CD4-positive, alpha-beta T cell (primary cell): ENCODE results near the gene ARHGEF2. TPM values are rescaled to one million over a fixed set of nuclear protein-coding genes. Genes with fewer than 3 reads are reported as not detected.

Source experiments
- ATAC-seq: fragments of 200-7000 bp; cut with Tn5 transposase; one replicate; pipeline ENCODE4 v1.10.0; 2022; ENCODE audit warnings: mild to moderate bottlenecking; ENCODE audit not compliant: poor library complexity
- CTCF ChIA-PET: fragments of 350-600 bp; sonication (Branson Sonifier 250); formaldehyde crosslinking; loops from one replicate; lab custom pipeline; 2021; ENCODE audit warnings: antibody characterized with exemption, inconsistent platforms; lab: Charles Lee
- POLR2A ChIA-PET: fragments of 350-600 bp; sonication (Branson Sonifier 250); formaldehyde crosslinking; loops from one replicate; lab custom pipeline; 2021; ENCODE audit warnings: antibody characterized with exemption, inconsistent platforms; lab: Charles Lee
- DNase-seq, 14 experiments: peaks; one replicate each; pipeline ENCODE4 v3.0.0-alpha.2; 2013 to 2020; ENCODE audit warnings: mixed read lengths in 2 of 14
- H3K27ac ChIP-seq, 2 donors: one replicate each; pipeline versions ENCODE4 v1.5.1 to v1.7.0; 2013; ENCODE audit warnings: low read length in 2 of 2, low read depth in 1 of 2, mild to moderate bottlenecking in 1 of 2
- H3K27me3 ChIP-seq, 2 experiments: 1 replicate in 1 of 2; 2 replicates in 1 of 2; pipeline versions ENCODE4 v1.6.1 to v1.7.0; 2013; ENCODE audit warnings: low read length in 2 of 2, control low read depth in 1 of 2, mild to moderate bottlenecking in 1 of 2, moderate library complexity in 1 of 2; ENCODE audit not compliant: insufficient read depth in 2 of 2, control insufficient read depth in 1 of 2
- H3K36me3 ChIP-seq: one replicate; pipeline ENCODE4 v1.6.1; 2013; ENCODE audit warnings: low read length, control low read depth; ENCODE audit not compliant: insufficient read depth
- H3K4me1 ChIP-seq: one replicate; pipeline ENCODE4 v1.6.1; 2013; ENCODE audit warnings: low read length, control low read depth; ENCODE audit not compliant: insufficient read depth
- H3K4me3 ChIP-seq: one replicate; pipeline ENCODE4 v1.5.1; 2013; ENCODE audit warnings: mild to moderate bottlenecking, low read length, moderate library complexity
- H3K9me3 ChIP-seq, 2 experiments: 1 replicate in 1 of 2; 2 replicates in 1 of 2; pipeline versions ENCODE4 v1.6.1 to v1.7.0; 2013; ENCODE audit warnings: low read length in 2 of 2, mild to moderate bottlenecking in 2 of 2, control low read depth in 1 of 2, moderate library complexity in 1 of 2; ENCODE audit not compliant: control insufficient read depth in 1 of 2, insufficient read depth in 1 of 2
- H3K27ac Mint-ChIP-seq: one replicate; pipeline ENCODE4 v1.8.0; 2020; ENCODE audit warnings: mixed read lengths
- H3K27me3 Mint-ChIP-seq: one replicate; pipeline ENCODE4 v1.8.0; 2021; ENCODE audit warnings: mixed read lengths
- H3K36me3 Mint-ChIP-seq: one replicate; pipeline ENCODE4 v1.8.0; 2021; ENCODE audit warnings: low read depth, mixed read lengths
- H3K4me1 Mint-ChIP-seq: one replicate; pipeline ENCODE4 v1.8.0; 2021; ENCODE audit warnings: low read depth, mixed read lengths
- H3K4me3 Mint-ChIP-seq: one replicate; pipeline ENCODE4 v1.8.0; 2020; ENCODE audit warnings: mild to moderate bottlenecking, mixed read lengths
- H3K9me3 Mint-ChIP-seq: one replicate; pipeline ENCODE4 v1.8.0; 2020; ENCODE audit warnings: mixed read lengths
- intact Hi-C, 2 experiments: fragments of 100-400 bp; cut with DNase I in 1 of 2; cut with micrococcal nuclease in 1 of 2; formaldehyde crosslinking; loops; one replicate each; pipeline versions ENCODE4 v1.15.1 to v1.9.0; 2023 to 2025; cut with DNase I, micrococcal nuclease
- total RNA-seq, 174 experiments: library from RNA in 2 of 174; stranded (reverse) in 2 of 174; gene quantifications; one replicate each; pipeline ENCODE4 v1.2.3 and lab custom pipeline; 2021 to 2026
- TF ChIP-seq, protein P1 (sequence below): fragments of 200-600 bp; IDR thresholded peaks from one replicate; pipeline ENCODE4 v1.8.0; 2022; ENCODE audit warnings: antibody characterized with exemption, mild to moderate bottlenecking

The ARHGEF2 gene
- total RNA-seq, 2 experiments from 2014 or later, result 54.8 to 62.4 TPM

DNA sequence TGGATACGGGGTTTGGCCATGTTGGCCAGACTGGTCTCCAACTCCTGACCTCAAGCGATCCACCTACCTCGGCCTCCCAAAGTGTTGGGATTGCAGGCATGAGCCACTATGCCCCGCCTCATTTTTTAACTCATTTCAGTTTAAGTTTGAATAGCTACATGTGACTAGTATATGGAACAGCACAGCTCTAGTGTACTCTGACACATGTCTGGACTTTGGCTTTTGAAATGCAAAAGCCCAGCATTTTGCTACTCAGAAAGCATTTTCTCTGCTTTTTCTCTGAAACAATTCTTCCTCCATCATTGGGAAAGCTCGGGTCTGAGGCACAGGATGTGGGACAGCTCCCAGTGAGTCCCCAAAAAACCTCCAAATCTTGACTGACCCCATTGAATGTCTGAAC is 46.5 kb upstream of the ARHGEF2 start:
- intact Hi-C loops, result no loop called here
- no peak for ATAC-seq
- H3K36me3 Mint-ChIP-seq, result peaks cover 11% of the 10 kb centered on the region
- no peak for DNase-seq
- TF ChIP-seq, protein P1, sequence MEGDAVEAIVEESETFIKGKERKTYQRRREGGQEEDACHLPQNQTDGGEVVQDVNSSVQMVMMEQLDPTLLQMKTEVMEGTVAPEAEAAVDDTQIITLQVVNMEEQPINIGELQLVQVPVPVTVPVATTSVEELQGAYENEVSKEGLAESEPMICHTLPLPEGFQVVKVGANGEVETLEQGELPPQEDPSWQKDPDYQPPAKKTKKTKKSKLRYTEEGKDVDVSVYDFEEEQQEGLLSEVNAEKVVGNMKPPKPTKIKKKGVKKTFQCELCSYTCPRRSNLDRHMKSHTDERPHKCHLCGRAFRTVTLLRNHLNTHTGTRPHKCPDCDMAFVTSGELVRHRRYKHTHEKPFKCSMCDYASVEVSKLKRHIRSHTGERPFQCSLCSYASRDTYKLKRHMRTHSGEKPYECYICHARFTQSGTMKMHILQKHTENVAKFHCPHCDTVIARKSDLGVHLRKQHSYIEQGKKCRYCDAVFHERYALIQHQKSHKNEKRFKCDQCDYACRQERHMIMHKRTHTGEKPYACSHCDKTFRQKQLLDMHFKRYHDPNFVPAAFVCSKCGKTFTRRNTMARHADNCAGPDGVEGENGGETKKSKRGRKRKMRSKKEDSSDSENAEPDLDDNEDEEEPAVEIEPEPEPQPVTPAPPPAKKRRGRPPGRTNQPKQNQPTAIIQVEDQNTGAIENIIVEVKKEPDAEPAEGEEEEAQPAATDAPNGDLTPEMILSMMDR, result no peak
- H3K4me3 Mint-ChIP-seq, result no peak overlapping the region
- no peak overlapping the region for H3K27ac Mint-ChIP-seq
- H3K36me3 ChIP-seq, result no peaks in the 10 kb centered on the region
- peaks cover 5% of the 10 kb centered on the region for H3K27me3 Mint-ChIP-seq
- peaks cover 23% of the 10 kb centered on the region for H3K4me1 Mint-ChIP-seq
- CTCF ChIA-PET, result interaction anchor here (1.0 kb wide), 1 partner anchor 42 kb away, joined by 4 read pairs; no protein-coding TSS in a partner anchor
- H3K9me3 ChIP-seq, result no peaks in the 10 kb centered on the region
- H3K4me3 ChIP-seq, result no peak overlapping the region
- no peak overlapping the region for H3K27ac ChIP-seq
- POLR2A ChIA-PET, result no interaction called here
- H3K27me3 ChIP-seq, result no peaks in the 10 kb centered on the region
- no peaks in the 10 kb centered on the region for H3K9me3 Mint-ChIP-seq
- H3K4me1 ChIP-seq, result peaks cover 15% of the 10 kb centered on the region

DNA sequence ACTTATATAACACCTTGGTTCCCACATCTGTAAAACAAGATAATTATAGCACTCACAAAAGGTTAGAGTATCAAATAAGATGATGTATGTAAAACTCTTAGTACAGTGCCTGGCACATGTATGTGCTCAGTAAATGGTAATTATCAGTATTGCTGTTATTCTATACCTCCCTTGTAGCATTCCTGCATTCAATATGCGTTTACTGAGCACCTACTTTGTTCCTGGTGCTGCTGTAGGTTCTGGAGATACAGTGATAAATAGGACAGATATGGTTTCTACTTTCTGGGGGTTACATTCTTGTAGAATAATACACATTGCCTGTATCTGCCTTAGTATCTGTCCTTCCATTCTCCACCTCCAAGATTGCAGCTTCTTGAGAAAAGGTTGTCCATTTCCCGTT is 43.6 kb upstream of the ARHGEF2 start:
- Mint-ChIP-seq H3K9me3 (no peaks in the 10 kb centered on the region), H3K36me3 (peaks cover 37% of the 10 kb centered on the region), H3K27me3 (peaks cover 5% of the 10 kb centered on the region), H3K4me1 (peaks cover 36% of the 10 kb centered on the region), H3K27ac (peak overlapping the region; percentile 73), H3K4me3 (peak overlapping the region; percentile 64)
- DNase-seq, result no peak
- TF ChIP-seq, protein P1, result no peak
- Histone ChIP-seq H3K27ac (no peak overlapping the region), H3K27me3 (no peaks in the 10 kb centered on the region), H3K4me1 (peaks cover 23% of the 10 kb centered on the region), H3K9me3 (no peaks in the 10 kb centered on the region), H3K36me3 (peaks cover 14% of the 10 kb centered on the region), H3K4me3 (no peak overlapping the region)
- intact Hi-C loops, result loop anchor here (1.0 to 2.0 kb wide), 3 partner anchors 31 to 59 kb away; partner anchors contain the start of genes LAMTOR2 (in 1 of the 2) and UBQLN4 (in 1 of the 2)
- no peak for ATAC-seq
- ChIA-PET POLR2A (no interaction called here), CTCF (interaction anchor here (0.6 kb wide), 1 partner anchor 15 kb away, joined by 5 read pairs; no protein-coding TSS in a partner anchor)

DNA sequence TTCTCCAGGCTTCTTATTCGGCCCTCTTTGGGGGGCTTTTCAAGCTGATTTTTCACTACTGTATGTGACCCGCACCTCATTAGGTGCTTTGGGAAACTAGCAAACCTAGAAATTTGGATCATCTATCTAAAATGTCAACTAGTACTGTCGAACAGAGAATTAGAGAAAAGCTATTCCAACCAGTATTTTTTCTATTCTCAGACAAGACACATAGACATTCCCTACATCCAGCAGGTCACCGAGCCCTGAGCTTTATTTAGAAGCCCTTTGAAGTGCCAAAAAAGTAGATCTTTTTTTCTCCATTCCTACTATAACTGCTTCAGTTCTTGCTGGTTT is 42.7 kb upstream of the ARHGEF2 start:
- H3K27ac Mint-ChIP-seq, result peak overlapping the region; percentile 91
- ChIA-PET CTCF (interaction anchor here (1.6 to 2.3 kb wide), 2 partner anchors 32 to 45 kb away, joined by 3 to 16 read pairs; partner anchors contain the start of genes LAMTOR2 and UBQLN4), POLR2A (interaction anchor here (1.4 to 1.6 kb wide), 2 partner anchors 19 to 87 kb away, joined by 4 to 5 read pairs; partner anchors contain the start of gene KHDC4)
- H3K4me3 Mint-ChIP-seq, result peak overlapping the region; percentile 100
- intact Hi-C loops, result loop anchor here in 1 of 2 experiments (2.0 kb wide), 1 partner anchor 34 kb away; the partner anchor contains the start of gene LAMTOR2
- Histone ChIP-seq H3K4me1 (peaks cover 22% of the 10 kb centered on the region), H3K27ac (peak overlapping the region; percentile 38 to 77), H3K36me3 (peaks cover 19% of the 10 kb centered on the region), H3K4me3 (peak overlapping the region; percentile 78), H3K9me3 (no peaks in the 10 kb centered on the region), H3K27me3 (no peaks in the 10 kb centered on the region)
- no peak for DNase-seq
- peaks cover 41% of the 10 kb centered on the region for H3K4me1 Mint-ChIP-seq
- TF ChIP-seq, protein P1, result no peak
- peaks cover 43% of the 10 kb centered on the region for H3K36me3 Mint-ChIP-seq
- ATAC-seq, result no peak
- H3K27me3 Mint-ChIP-seq, result peaks cover 4% of the 10 kb centered on the region
- no peaks in the 10 kb centered on the region for H3K9me3 Mint-ChIP-seq
